Muscle of leg (tissue), 16 donors: ENCODE data around the gene SMPX. TPM values are rescaled to one million over a fixed set of nuclear protein-coding genes. Genes with fewer than 3 reads are reported as not detected.

ENCODE experiments used
- DNase-seq: peaks from one replicate; pipeline ENCODE4 v3.0.0; 2013
- H3K27ac ChIP-seq: one replicate; pipeline ENCODE4 v1.5.1; 2013; ENCODE audit warnings: mild to moderate bottlenecking, low read length, control low read depth
- H3K27me3 ChIP-seq: one replicate; pipeline ENCODE4 v1.6.1; 2013; ENCODE audit warnings: low read length; ENCODE audit not compliant: control insufficient read depth, insufficient read depth
- H3K36me3 ChIP-seq: one replicate; pipeline ENCODE4 v1.6.1; 2013; ENCODE audit warnings: low read length; ENCODE audit not compliant: control insufficient read depth, insufficient read depth
- H3K4me1 ChIP-seq: one replicate; pipeline ENCODE4 v1.6.1; 2013; ENCODE audit warnings: low read length; ENCODE audit not compliant: control insufficient read depth, insufficient read depth
- H3K4me3 ChIP-seq: one replicate; pipeline ENCODE4 v1.5.1; 2013; ENCODE audit warnings: low read length, control low read depth
- H3K9me3 ChIP-seq: replicated peaks from 2 replicates; pipeline ENCODE4 v1.6.1; 2013; ENCODE audit warnings: low read depth, low read length; ENCODE audit not compliant: control insufficient read depth
- WGBS: methylation state at CpG from one replicate; pipeline ENCODE4 v1.1.5; 2013; ENCODE audit warnings: missing lambda C conversion rate; ENCODE audit not compliant: insufficient coverage; 5-methylcytosine and 5-hydroxymethylcytosine counted together
- long read RNA-seq, 11 donors: transcript quantifications; one replicate each; lab custom pipeline, GENCODE V29; 2026
- polyA plus RNA-seq, 8 donors: library from polyadenylated mRNA; unstranded; fragments of 120-200 nt; gene quantifications; one replicate each; pipeline versions ENCODE4 v1.2.1 to v1.2.3, GENCODE V29; 2013; ENCODE audit warnings: inconsistent platforms in 1 of 8, low replicate concordance in 1 of 8; ENCODE audit not compliant: insufficient read length in 8 of 8, insufficient read depth in 1 of 8
- total RNA-seq: library from RNA; stranded (reverse); fragments of 120-200 nt; gene quantifications from one replicate; pipeline ENCODE4 v1.2.4, GENCODE V29; 2013

SMPX gene
- 281 TPM for total RNA-seq
- 100 to 1,000 TPM; 184 to 299 (median 236) TPM for polyA plus RNA-seq
- long read RNA-seq, donor 1, transcript SMPX-203 (5 exons, 891 nt), result major isoform, 49 of 59 reads
- long read RNA-seq, donor 1, partial matches to known transcripts, result 10 of 59 reads
- long read RNA-seq, donor 1, other reads (novel, unspliced or antisense), result 0 of 59 reads
- long read RNA-seq, donor 2, transcript SMPX-203 (5 exons, 891 nt), result major isoform, 14 of 14 reads
- long read RNA-seq, donor 2, partial matches to known transcripts, result 0 of 14 reads
- long read RNA-seq, donor 2, other reads (novel, unspliced or antisense), result 0 of 14 reads
- long read RNA-seq, donor 3, transcript SMPX-203 (5 exons, 891 nt), result major isoform, 135 of 150 reads
- long read RNA-seq, donor 3, partial matches to known transcripts, result 14 of 150 reads
- long read RNA-seq, donor 3, other reads (novel, unspliced or antisense), result 0 of 150 reads
- long read RNA-seq, donor 4, transcript SMPX-203 (5 exons, 891 nt), result major isoform, 100 of 128 reads
- long read RNA-seq, donor 4, partial matches to known transcripts, result 28 of 128 reads
- long read RNA-seq, donor 4, other reads (novel, unspliced or antisense), result 0 of 128 reads
- long read RNA-seq, donor 5, transcript SMPX-203 (5 exons, 891 nt), result major isoform, 241 of 273 reads
- long read RNA-seq, donor 5, partial matches to known transcripts, result 31 of 273 reads
- long read RNA-seq, donor 5, other reads (novel, unspliced or antisense), result 0 of 273 reads
- long read RNA-seq, donor 6, transcript SMPX-203 (5 exons, 891 nt), result major isoform, 316 of 400 reads
- long read RNA-seq, donor 6, partial matches to known transcripts, result 83 of 400 reads
- long read RNA-seq, donor 6, other reads (novel, unspliced or antisense), result 0 of 400 reads
- long read RNA-seq, donor 7, transcript SMPX-203 (5 exons, 891 nt), result major isoform, 150 of 211 reads
- long read RNA-seq, donor 7, partial matches to known transcripts, result 60 of 211 reads
- long read RNA-seq, donor 7, other reads (novel, unspliced or antisense), result 0 of 211 reads
- long read RNA-seq, donor 8, transcript SMPX-203 (5 exons, 891 nt), result major isoform, 142 of 190 reads
- long read RNA-seq, donor 8, partial matches to known transcripts, result 48 of 190 reads
- long read RNA-seq, donor 8, other reads (novel, unspliced or antisense), result 0 of 190 reads
- long read RNA-seq, donor 9, transcript SMPX-203 (5 exons, 891 nt), result major isoform, 135 of 214 reads
- long read RNA-seq, donor 9, partial matches to known transcripts, result 78 of 214 reads
- long read RNA-seq, donor 9, other reads (novel, unspliced or antisense), result 0 of 214 reads
- long read RNA-seq, donor 10, transcript SMPX-203 (5 exons, 891 nt), result major isoform, 215 of 283 reads
- long read RNA-seq, donor 10, partial matches to known transcripts, result 68 of 283 reads
- long read RNA-seq, donor 10, other reads (novel, unspliced or antisense), result 0 of 283 reads
- long read RNA-seq, donor 11, transcript SMPX-203 (5 exons, 891 nt), result major isoform, 133 of 175 reads
- long read RNA-seq, donor 11, partial matches to known transcripts, result 42 of 175 reads
- long read RNA-seq, donor 11, other reads (novel, unspliced or antisense), result 0 of 175 reads

GRCh38 chrX:21757960-21758359 is at the start of gene SMPX:
TSS of gene SMPX (minus strand) at chrX:21758116. CDS start at chrX:21754290, 3,826 bp downstream.
- H3K9me3 ChIP-seq, result no peaks in the 10 kb centered on the region
- 43% methylated on average over 7 of the region's 12 CpGs for WGBS
- peak; percentile 61 for DNase-seq
- no peaks in the 10 kb centered on the region for H3K36me3 ChIP-seq
- H3K27ac ChIP-seq, result peak within 1 kb of the TSS; percentile 75
- peaks cover 16% of the 10 kb centered on the region for H3K27me3 ChIP-seq
- peaks cover 2% of the 10 kb centered on the region for H3K4me1 ChIP-seq
- H3K4me3 ChIP-seq, result peak within 1 kb of the TSS; percentile 29

GRCh38 chrX:21806691-21807090 is 48.8 kb upstream of the SMPX start:
- H3K36me3 ChIP-seq, result no peaks in the 10 kb centered on the region
- DNase-seq, result no peak
- no peak overlapping the region for H3K27ac ChIP-seq
- H3K9me3 ChIP-seq, result no peaks in the 10 kb centered on the region
- H3K27me3 ChIP-seq, result peaks cover 11% of the 10 kb centered on the region
- H3K4me1 ChIP-seq, result peaks cover 10% of the 10 kb centered on the region
- no peak overlapping the region for H3K4me3 ChIP-seq

- no peak overlapping the region for H3K4me3 ChIP-seq
- peaks cover 15% of the 10 kb centered on the region for H3K27me3 ChIP-seq
- DNase-seq, result peak; percentile 50
- no peak overlapping the region for H3K27ac ChIP-seq
- peaks cover 12% of the 10 kb centered on the region for H3K4me1 ChIP-seq
- H3K9me3 ChIP-seq, result no peaks in the 10 kb centered on the region
- no peaks in the 10 kb centered on the region for H3K36me3 ChIP-seq
Measured at GRCh38 chrX:21802839-21803238, 44.9 kb upstream of the SMPX start.

- Histone ChIP-seq H3K36me3 (no peaks in the 10 kb centered on the region), H3K4me1 (peaks cover 12% of the 10 kb centered on the region), H3K27me3 (peaks cover 15% of the 10 kb centered on the region), H3K27ac (no peak overlapping the region), H3K4me3 (no peak overlapping the region), H3K9me3 (no peaks in the 10 kb centered on the region)
- peak; percentile 25 for DNase-seq
- WGBS, result no CpG with 5 or more reads among the region's 7 CpGs
Measured at GRCh38 chrX:21802054-21802670, 44.2 kb upstream of the SMPX start.

GRCh38 chrX:21800344-21800770 is 42.4 kb upstream of the SMPX start:
- no peaks in the 10 kb centered on the region for H3K36me3 ChIP-seq
- no peaks in the 10 kb centered on the region for H3K9me3 ChIP-seq
- no CpG with 5 or more reads among the region's 1 CpG for WGBS
- H3K27me3 ChIP-seq, result peaks cover 12% of the 10 kb centered on the region
- H3K4me1 ChIP-seq, result peaks cover 12% of the 10 kb centered on the region
- no peak overlapping the region for H3K27ac ChIP-seq
- no peak overlapping the region for H3K4me3 ChIP-seq
- no peak for DNase-seq

GRCh38 chrX:21799767-21800166 is 41.9 kb upstream of the SMPX start:
- Histone ChIP-seq H3K4me3 (no peak overlapping the region), H3K4me1 (peaks cover 12% of the 10 kb centered on the region), H3K36me3 (no peaks in the 10 kb centered on the region), H3K9me3 (no peaks in the 10 kb centered on the region), H3K27ac (no peak overlapping the region), H3K27me3 (peaks cover 12% of the 10 kb centered on the region)
- WGBS, result 71% methylated on average over 4 of the region's 6 CpGs
- no peak for DNase-seq

- H3K4me1 ChIP-seq, result peaks cover 12% of the 10 kb centered on the region
- H3K27me3 ChIP-seq, result peaks cover 12% of the 10 kb centered on the region
- H3K9me3 ChIP-seq, result no peaks in the 10 kb centered on the region
- H3K4me3 ChIP-seq, result no peak overlapping the region
- 93% methylated on average over 2 of the region's 6 CpGs for WGBS
- no peak overlapping the region for H3K27ac ChIP-seq
- peak; percentile 22 for DNase-seq
- H3K36me3 ChIP-seq, result no peaks in the 10 kb centered on the region
Measured at GRCh38 chrX:21798677-21799219, 40.8 kb upstream of the SMPX start.

GRCh38 chrX:21781976-21782375 is 24.1 kb upstream of the SMPX start:
- Histone ChIP-seq H3K36me3 (no peaks in the 10 kb centered on the region), H3K27ac (no peak overlapping the region), H3K4me1 (peaks cover 14% of the 10 kb centered on the region), H3K27me3 (peaks cover 12% of the 10 kb centered on the region), H3K4me3 (no peak overlapping the region), H3K9me3 (no peaks in the 10 kb centered on the region)
- WGBS, result no CpG with 5 or more reads among the region's 1 CpG
- DNase-seq, result no peak

- Histone ChIP-seq H3K9me3 (no peaks in the 10 kb centered on the region), H3K4me3 (no peak overlapping the region), H3K27ac (no peak overlapping the region), H3K27me3 (peaks cover 12% of the 10 kb centered on the region), H3K4me1 (peaks cover 14% of the 10 kb centered on the region), H3K36me3 (no peaks in the 10 kb centered on the region)
- peak; percentile 56 for DNase-seq
- WGBS, result no CpG with 5 or more reads among the region's 1 CpG
Measured at GRCh38 chrX:21781525-21781924, 23.6 kb upstream of the SMPX start.
